Skeletal muscle cell (primary cell): ENCODE data around the gene TMEM109.
A peak's percentile ranks its signal among the peaks of the same experiment; 100 is the strongest.

ENCODE experiments used
- DNase-seq: peaks from one replicate; pipeline ENCODE4 v3.0.0-alpha.2; 2010; ENCODE audit warnings: low read depth
- H3K4me3 ChIP-seq: 2 replicates; pipeline ENCODE4 v1.5.1; 2011; ENCODE audit warnings: low read depth, mild to moderate bottlenecking, control low read depth, low read length, moderate library complexity

The TMEM109 gene

GRCh38 chr11:60951904-60952741 lies 38.2 kb downstream of the TMEM109 start, which contains the start of gene SLC15A3:
Gene SLC15A3, minus strand, starts transcription at chr11:60952176. Its CDS starts 625 bp downstream, at chr11:60951551.
- peak within 1 kb of the TSS; percentile 37 for H3K4me3 ChIP-seq
- DNase-seq = no peak

DNA sequence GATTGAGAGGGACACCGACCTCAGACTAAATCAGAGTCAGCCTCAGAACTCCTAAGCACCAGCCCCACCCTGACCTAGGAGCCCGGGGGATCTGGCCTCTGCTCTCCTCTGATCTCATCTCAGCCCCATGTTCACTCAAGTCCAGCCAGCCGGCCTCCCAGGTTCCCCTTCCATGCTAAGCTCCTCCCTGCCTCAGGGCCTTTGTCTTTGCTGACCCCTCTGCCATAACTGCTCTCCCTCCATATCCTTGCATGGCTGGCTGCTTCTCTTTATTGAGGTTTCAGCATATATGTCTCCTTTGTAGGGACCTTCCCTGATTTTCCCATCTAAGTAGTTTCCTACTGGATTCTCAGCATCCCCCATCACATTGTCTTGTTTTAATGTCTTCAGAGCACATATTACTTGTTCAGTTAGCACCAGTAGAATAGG lies 38.8 kb downstream of the TMEM109 start:
- H3K4me3 ChIP-seq = no peak overlapping the region
- DNase-seq = no peak

DNA sequence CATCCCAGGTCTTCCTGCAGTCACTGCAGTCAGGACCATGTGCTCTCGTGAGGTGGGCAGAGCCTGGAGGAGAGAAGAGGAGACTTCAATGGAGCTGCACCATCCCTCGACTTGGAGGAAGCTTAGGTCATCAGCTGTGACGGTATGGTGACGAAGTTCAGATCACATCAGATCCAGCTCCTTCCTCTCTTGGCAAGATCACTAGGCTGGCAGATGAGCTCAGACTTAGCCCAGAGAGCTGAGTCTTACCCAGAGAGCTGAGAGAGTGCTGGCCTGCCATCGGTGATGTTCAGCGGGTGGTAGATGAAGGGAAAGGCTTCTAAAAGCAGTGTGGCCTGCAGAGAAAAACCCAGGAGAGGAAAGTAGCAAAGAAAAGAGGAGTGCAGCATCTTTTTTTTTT lies 39.8 kb downstream of the TMEM109 start:
- DNase-seq = no peak

GRCh38 chr11:60954421-60954820 lies 40.5 kb downstream of the TMEM109 start:
- no peak for DNase-seq
- H3K4me3 ChIP-seq = no peak overlapping the region

More for the DNA sequence above, 39.8 kb downstream of the TMEM109 start:
- H3K4me3 ChIP-seq = no peak overlapping the region

DNA sequence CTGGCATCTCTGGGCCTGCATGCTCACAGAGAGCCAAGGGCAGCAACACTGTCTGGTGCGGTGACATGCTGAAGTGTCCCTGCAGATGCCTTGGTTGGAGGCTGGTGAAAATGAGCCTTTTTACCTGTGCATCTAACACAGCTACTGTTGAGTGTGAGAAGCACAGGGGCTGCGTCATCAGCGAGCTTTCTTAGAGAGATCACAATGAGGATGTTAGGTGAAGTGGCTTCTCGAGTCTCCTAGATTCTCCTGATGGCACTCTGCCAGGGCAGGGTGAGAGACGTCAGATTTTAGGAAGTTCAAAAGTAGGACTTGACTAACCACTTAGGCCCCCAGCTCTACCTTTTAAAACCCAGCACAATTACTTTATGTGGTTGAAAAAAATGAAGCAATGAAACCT lies 41.6 kb downstream of the TMEM109 start:
- no peak for DNase-seq
- no peak overlapping the region for H3K4me3 ChIP-seq

- no peak overlapping the region for H3K4me3 ChIP-seq
- no peak for DNase-seq
Measured at GRCh38 chr11:60957188-60957587, 43.2 kb downstream of the TMEM109 start.

- no peak for DNase-seq
- no peak overlapping the region for H3K4me3 ChIP-seq
Measured at GRCh38 chr11:60959431-60959830, 45.5 kb downstream of the TMEM109 start.

- H3K4me3 ChIP-seq = no peak overlapping the region
Measured at GRCh38 chr11:60960405-60960804, 46.4 kb downstream of the TMEM109 start.

GRCh38 chr11:60964801-60965200 lies 50.8 kb downstream of the TMEM109 start:
- H3K4me3 ChIP-seq = no peak overlapping the region
- no peak for DNase-seq

More at GRCh38 chr11:60960405-60960804, 46.4 kb downstream of the TMEM109 start:
- DNase-seq = no peak

DNA sequence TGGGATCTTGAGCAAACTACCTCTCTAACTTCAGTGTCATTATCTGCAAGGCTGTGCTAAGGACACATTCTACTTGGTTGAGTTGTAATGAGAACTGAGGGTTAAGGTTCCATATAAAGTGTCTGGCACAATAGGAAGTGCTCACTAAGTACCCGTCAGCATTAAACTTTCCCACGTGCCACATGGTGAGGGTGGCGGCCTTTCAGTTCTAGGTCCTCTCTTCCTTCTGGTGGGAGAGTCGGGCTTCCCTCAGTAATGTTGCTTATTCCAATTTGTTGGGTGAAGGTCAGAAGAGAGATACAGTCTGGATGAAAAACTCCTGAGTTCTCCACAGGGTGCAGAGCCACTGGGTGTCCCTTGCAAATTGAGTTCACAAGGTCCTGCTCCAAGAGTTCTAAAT lies 52.9 kb downstream of the TMEM109 start:
- DNase-seq = no peak
- no peak overlapping the region for H3K4me3 ChIP-seq

- DNase-seq = no peak
- no peak overlapping the region for H3K4me3 ChIP-seq
Measured at GRCh38 chr11:60968223-60968622, 54.3 kb downstream of the TMEM109 start.

GRCh38 chr11:60970369-60970774 lies 56.4 kb downstream of the TMEM109 start:
- H3K4me3 ChIP-seq = no peak overlapping the region
- no peak for DNase-seq

GRCh38 chr11:60970890-60971289 lies 56.9 kb downstream of the TMEM109 start:
- H3K4me3 ChIP-seq = no peak overlapping the region
- DNase-seq = no peak

DNA sequence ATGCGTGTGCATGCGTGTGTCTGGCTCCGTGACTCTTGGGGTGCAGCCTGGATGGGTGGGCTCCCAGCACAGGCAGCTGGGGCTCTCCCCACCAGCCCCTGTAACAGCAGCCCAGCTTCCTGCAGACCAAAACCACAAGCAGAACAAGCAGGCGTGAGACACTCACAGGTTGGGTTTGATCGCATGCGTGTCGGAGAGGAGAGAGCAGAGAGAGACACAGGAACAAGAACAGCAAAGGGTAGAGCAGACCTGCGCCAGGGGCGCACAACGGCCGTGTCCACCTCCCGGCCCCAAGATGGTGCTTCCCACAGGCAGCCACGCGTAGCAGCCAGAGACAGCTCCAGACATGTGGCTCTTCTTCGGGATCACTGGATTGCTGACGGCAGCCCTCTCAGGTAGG lies 57.6 kb downstream of the TMEM109 start, which contains the start of gene CD6:
Gene CD6, plus strand, starts transcription at position 161 of the 400 bp plus-strand sequence. Its CDS starts 186 bp downstream, at position 347.
- no peak for DNase-seq
- H3K4me3 ChIP-seq = no peak within 1 kb of the TSS

DNA sequence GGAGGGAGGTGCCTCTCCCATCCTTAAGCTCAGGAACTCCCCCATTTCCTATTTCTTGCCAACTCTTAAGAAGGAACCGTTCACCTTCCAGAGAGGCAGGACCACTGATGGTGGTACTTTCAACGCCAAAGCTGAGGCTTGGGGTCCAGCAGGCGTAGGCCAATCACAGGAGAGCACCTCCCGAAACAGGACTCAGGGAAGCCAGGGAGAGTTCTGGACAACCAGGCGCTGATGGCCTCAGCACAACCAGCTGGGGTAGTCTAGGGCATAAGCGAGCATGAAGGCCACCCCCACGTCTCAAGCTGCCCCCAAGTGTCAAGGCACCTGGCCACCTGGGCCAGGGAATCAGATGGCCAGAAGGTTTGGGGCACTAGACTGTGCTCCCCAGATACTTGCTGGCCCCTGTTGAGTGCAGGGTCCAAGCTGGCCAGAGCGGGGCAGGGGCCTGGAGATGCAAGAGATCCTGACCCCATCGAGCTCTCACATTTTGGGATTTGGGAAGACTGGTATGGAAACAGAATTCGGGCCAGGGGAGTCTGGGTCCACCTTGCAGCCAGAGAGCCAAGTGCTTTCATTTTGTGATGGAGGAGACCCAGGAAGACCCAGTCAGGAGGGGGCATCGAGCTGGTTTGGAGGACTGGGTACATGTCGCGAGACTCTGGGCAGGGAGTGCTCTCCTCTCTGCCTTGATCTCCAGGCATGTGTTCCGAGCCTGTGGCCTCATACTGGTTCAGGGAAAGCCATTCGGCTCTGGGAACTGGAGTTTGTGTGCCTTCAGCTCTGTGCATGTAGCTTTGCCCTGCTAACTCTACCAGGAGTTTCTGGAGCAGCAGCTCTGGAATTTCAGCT lies 58.4 kb downstream of the TMEM109 start:
- no peak overlapping the region for H3K4me3 ChIP-seq
- no peak for DNase-seq
